Adrenal gland (tissue), 5 donors: ENCODE results near the gene TOX2.

Experiments used
- POLR2A ChIP-seq, 2 donors: fragments of 450-650 bp; IDR thresholded peaks; one replicate each; pipeline ENCODE4 v1.6.1; 2017; ENCODE audit warnings: antibody characterized with exemption in 2 of 2, mild to moderate bottlenecking in 2 of 2, moderate library complexity in 1 of 2
- TF ChIP-seq, protein P1 (sequence below), 6 experiments: fragments of 450-650 bp in 4 of 6; fragments of 200-600 bp in 2 of 6; sonication (generic) in 1 of 6; IDR thresholded peaks; 1 replicate in 5 of 6; 2 replicates in 1 of 6; pipeline versions ENCODE4 v1.5.1 to v1.8.0; 2016 to 2021; ENCODE audit warnings: antibody characterized with exemption in 6 of 6, mild to moderate bottlenecking in 2 of 6, moderate library complexity in 1 of 6
- donor health status: DM: no; HTN: no; CAD: no.

DNA sequence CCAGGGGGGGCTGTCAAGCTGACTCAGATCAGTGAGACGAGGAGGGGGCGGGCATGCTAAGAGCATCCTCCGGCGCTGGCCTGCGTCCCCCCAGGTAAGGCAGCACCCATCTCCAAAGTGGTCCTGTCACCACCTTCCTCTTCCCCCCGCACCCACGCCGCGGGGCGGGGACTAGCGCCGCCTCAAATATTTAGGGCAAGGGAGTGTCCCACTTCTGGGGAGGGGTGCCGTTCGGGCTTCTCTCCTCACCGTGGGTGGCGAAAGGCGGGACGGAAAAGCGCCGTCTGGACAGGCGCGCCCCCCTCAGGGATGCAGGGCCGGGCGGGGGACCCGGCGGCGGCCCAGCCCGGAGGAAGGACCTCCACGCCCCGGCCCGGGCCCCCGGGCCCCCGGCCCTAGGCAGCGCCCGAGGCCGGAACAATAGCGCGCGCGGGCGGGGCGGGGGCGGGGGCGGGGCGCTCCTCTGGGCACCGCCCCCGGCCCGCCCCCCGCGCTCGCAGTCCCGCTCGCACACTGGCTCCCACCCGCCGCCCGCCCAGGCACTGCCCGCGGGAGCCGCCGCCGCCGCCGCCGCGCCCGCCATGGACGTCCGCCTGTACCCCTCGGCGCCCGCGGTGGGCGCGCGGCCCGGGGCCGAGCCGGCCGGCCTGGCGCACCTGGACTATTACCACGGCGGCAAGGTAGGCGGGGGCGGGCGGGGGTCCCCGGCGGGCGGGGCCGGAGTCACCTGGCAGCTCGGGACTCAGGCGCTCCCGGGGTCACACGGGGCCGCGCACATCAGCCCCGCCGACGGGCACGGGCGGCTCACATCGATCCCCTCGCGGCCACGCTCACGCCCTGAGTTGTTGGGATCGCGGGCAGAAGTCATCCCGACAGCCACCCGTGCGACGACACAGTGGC lies at the start of gene TOX2:
- no peak for TF ChIP-seq POLR2A (IDR thresholded peaks at IDR 0.05)
- TF ChIP-seq, protein P1, sequence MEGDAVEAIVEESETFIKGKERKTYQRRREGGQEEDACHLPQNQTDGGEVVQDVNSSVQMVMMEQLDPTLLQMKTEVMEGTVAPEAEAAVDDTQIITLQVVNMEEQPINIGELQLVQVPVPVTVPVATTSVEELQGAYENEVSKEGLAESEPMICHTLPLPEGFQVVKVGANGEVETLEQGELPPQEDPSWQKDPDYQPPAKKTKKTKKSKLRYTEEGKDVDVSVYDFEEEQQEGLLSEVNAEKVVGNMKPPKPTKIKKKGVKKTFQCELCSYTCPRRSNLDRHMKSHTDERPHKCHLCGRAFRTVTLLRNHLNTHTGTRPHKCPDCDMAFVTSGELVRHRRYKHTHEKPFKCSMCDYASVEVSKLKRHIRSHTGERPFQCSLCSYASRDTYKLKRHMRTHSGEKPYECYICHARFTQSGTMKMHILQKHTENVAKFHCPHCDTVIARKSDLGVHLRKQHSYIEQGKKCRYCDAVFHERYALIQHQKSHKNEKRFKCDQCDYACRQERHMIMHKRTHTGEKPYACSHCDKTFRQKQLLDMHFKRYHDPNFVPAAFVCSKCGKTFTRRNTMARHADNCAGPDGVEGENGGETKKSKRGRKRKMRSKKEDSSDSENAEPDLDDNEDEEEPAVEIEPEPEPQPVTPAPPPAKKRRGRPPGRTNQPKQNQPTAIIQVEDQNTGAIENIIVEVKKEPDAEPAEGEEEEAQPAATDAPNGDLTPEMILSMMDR (IDR thresholded peaks at IDR 0.05): no peak
